ENCODE measurements around the gene CATSPERD. TPM values are rescaled to one million over a fixed set of nuclear protein-coding genes. Genes with fewer than 3 reads are reported as not detected.

The CATSPERD gene, protein sequence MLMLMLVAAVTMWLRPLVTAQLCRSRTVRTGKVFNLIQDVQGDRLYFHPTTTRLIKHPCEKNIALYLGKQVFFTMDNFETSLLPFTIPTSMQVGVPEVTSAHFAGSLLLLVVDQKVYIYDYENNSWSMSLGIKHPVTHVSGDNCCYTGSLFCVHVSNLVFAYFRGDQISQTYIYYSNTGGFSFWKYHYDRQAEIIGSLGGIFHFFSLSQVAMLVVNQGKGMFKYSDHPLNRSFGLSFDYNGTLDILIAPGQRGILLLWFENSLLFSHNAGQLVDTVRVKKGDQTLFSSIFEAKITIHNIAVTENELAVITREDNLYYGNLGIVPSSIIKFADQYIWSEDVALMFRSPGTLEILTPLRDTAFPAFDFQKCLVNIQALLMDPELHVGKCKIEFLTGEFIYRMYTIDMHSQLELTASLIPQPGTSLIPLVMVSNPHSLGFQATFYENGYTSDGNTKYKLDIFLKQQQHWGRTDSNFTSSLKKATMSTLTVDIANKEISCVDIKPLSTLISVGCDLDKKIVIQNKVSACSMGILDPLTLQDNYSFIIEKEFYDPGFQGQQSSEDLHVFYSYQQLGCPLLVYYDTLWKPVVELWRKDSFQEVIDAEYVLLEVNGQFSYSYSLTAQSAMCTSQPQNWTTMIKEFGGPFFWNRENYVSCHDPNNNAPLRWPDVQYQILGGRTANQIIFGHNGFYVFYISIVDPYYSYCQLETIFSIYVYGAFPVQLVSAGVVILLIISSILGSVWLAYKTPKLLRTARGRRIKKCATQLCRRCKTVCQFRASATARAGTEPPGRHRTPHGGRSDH
- total RNA-seq: not detected in 2 replicates

GRCh38 chr19:5719961-5720790, at the start of gene CATSPERD, which contains the start of gene LONP1:
Gene CATSPERD (plus strand): TSS chr19:5720637. CDS start chr19:5720738, 101 bp downstream.
Gene LONP1 (minus strand): TSS chr19:5720146. CDS start chr19:5720132, 14 bp downstream.

GRCh38 chr19:5680437-5681368, 39.7 kb upstream of the CATSPERD start, which contains the start of the genes HSD11B1L and MICOS13:
Gene HSD11B1L (plus strand): TSS chr19:5681027. CDS start chr19:5684833, 3,806 bp downstream.
Gene MICOS13 (minus strand): TSS chr19:5680516. CDS start chr19:5680486, 30 bp downstream.

DNA sequence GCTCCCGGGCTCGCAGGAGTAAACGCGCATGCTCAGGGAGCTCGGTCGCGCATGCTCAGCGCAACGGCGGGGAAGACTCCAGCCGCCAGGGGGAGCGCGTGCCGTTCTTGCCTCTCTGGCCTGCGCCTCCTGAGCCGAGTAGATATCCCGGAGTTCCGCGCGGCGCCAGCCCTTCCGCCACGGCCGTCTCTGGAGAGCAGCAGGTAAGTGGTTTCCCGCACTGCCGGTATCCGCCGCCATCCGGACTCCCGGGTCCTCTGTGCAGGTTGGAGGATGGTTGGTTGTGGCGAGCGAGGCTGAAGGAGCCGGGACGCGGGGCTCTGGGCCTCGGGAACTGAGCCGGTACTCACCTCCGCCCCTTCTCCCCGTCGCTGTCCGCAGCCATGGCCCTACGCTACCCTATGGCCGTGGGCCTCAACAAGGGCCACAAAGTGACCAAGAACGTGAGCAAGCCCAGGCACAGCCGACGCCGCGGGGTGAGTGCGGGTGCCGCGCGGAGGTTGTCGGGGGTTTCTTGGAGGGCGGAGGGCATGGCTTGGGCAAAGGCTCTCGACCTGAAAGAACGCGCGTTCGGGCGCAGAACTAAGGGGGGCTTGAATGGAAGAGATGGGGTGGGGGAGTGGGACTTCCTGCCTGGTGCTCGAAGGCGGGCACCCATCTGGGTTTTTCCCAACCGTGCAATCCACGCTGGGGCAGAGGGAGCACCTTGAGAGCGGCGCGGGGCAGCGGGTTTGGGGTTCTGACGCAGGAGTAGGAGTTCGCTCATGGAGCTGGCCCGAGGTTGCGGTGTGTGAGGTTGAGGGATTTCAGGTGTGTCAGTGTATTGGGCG, 30.1 kb upstream of the CATSPERD start, which contains the start of gene RPL36:
TSS of gene RPL36 (plus strand) at position 171 of the 830 bp plus-strand sequence. CDS start at position 384, 213 bp downstream.

GRCh38 chr19:5784581-5785147, 64.2 kb downstream of the CATSPERD start, which contains the start of gene PRR22:
Gene PRR22 (minus strand): TSS chr19:5784746. CDS start chr19:5784660, 86 bp downstream.

DNA sequence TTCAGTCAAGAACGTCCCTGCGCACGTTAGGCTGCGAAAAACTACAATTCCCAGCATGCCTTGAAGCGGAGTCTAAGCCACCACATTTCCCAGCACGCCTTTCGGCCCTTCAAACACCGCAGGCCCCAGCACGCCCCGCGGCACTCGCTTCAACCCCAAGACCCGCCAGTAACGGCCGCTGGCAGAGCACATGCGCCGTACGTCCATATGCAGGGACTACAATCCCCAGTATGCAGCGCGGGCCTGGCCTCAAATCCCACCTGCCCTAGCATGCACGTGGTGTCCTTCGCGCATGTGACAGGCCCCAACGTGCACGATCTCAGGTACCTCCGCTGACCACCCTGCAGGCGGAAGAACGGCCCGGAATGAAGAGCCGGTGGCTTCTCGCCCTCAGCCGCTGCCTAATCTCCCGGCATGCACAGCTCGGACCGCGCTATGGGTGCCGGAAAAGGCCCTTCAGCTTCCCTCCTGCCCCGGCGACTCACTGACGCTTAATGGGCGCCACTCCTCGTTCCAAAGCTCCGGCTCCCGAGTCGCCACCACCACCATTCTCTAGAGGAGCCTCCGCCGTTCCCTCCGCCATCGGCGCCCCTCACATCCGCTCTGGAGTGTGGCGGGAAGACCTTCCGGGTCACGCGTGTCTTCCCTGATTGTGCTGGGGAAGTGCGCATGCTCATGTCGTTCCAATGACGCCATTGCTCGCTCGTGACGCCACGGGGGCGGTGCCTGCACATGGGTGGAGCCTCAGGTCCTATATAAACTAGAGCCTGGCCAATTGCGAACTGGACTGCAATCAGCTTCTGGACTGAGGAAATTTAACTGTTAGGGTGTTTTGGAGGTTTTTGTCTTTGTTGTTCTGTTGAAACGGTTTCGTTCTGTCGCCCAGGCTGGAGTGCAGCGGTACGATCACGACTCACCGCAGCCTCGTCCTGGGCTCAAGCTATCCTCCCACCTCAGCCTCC, 70.4 kb downstream of the CATSPERD start, which contains the start of gene DUS3L:
TSS of gene DUS3L (minus strand) at position 605 of the 962 bp plus-strand sequence. CDS start at position 583, 22 bp downstream.

DNA sequence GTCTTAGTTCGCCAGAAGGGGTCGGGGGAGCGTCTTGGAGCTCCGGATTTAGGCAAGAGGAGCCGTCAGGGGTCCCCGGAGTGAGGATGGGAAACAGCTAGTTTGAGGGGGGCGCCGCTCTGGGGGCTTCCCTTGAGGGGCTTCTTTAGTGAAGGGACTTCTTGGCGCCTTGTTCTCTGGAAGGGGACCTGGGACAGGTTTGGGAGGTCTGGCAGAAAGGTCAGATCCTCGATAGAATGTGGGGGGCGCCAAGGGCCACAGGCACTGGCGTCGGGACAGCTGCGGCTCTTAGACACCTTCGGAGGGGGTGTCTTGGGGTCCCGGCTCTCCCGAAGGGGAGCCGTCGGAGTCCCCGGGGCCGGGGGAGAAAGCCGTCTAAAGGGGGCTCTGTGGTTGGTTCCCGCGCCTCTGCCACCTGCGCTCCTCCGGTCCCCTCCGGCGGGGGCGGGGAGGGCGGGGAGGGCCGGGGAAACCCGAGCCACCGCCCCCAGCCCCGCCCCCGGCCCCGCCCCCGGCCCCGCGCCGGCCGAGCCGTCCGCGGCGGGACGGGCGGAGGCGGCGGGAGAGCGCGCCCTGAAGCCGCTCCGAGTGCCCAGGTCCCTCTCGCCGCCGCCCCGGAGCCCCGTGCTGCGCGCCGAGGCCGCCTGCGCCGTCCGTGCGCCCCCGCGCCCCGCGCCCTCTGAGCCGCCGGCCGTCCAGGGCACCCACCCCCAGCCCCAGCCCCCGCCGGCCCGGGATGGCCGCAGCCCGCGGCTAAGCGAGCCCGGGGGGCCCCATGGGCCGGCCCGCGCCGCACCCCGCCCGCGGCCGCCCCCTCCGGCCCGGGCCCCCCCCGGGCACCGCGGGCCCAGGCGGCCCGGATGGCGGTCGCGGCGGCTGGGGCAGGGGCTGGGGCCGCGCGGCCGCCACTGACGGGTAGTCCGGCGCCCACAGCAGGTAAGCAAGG, 84.4 kb downstream of the CATSPERD start, which contains the start of gene NRTN:
TSS of gene NRTN (plus strand) at position 552 of the 946 bp plus-strand sequence. CDS start 19,099 bp downstream, outside the sequence.

Other genes starting within 250 kb of the CATSPERD start
- gene TINCR, start 152.7 kb upstream of the CATSPERD start, total RNA-seq: under 0.01 TPM in 1 of 2 replicates, not detected in the other
- gene SAFB2, start 97.9 kb upstream of the CATSPERD start, total RNA-seq: 9.2 and 11.9 TPM in 2 replicates
- gene SAFB, start 97.6 kb upstream of the CATSPERD start, total RNA-seq: 29.4 and 41.8 TPM in 2 replicates
- 93.1 and 93.7 TPM in 2 replicates for gene MICOS13, start 40.1 kb upstream of the CATSPERD start, total RNA-seq
- 12.4 and 13.1 TPM in 2 replicates for gene HSD11B1L, start 39.6 kb upstream of the CATSPERD start, total RNA-seq
- 1,608 and 1,657 TPM in 2 replicates for gene RPL36, start 30.3 kb upstream of the CATSPERD start, total RNA-seq
- gene LONP1, start 491 bp upstream of the CATSPERD start, total RNA-seq: 98.4 and 109 TPM in 2 replicates
- gene PRR22, start 64.1 kb downstream of the CATSPERD start, total RNA-seq: 0.59 TPM in 1 of 2 replicates, not detected in the other
- gene DUS3L, start 70.5 kb downstream of the CATSPERD start, total RNA-seq: 24.4 and 24.5 TPM in 2 replicates
- gene NRTN, start 84.4 kb downstream of the CATSPERD start, total RNA-seq: 0.15 TPM in 1 of 2 replicates, not detected in the other
- gene FUT6, start 119.1 kb downstream of the CATSPERD start, total RNA-seq: not detected in 2 replicates
- gene FUT3, start 130.8 kb downstream of the CATSPERD start, total RNA-seq: under 0.01 TPM in 1 of 2 replicates, not detected in the other
- gene FUT5, start 149.9 kb downstream of the CATSPERD start, total RNA-seq: not detected in 2 replicates
- gene NDUFA11, start 183.2 kb downstream of the CATSPERD start, total RNA-seq: 444 and 470 TPM in 2 replicates
- 2.1 and 3.2 TPM in 2 replicates for gene VMAC, start 184.2 kb downstream of the CATSPERD start, total RNA-seq
- 4.4 and 5.4 TPM in 2 replicates for gene CAPS, start 193.6 kb downstream of the CATSPERD start, total RNA-seq

Data from bronchus fibroblast of lung (primary cell).